A549 (cell line): ENCODE results near the gene FIBIN. TPM values are rescaled to one million over a fixed set of nuclear protein-coding genes. Genes with fewer than 3 reads are reported as not detected.

ENCODE experiments used
- ATAC-seq, 2 experiments: fragments of 200-7000 bp in 1 of 2; fragments of >200 bp in 1 of 2; cut with Nextera tagmentation in 1 of 2; cut with Tn5 transposase in 1 of 2; 3 replicates each; pipeline versions ENCODE4 v1.8.0 to v1.9.1; 2018 to 2020; ENCODE audit warnings: mild to moderate bottlenecking in 1 of 2, moderate library complexity in 1 of 2
- CTCF ChIA-PET: fragments of 300-600 bp; sonication (Branson Sonifier 250); formaldehyde crosslinking; extraction: SDS; loops from one replicate; lab custom pipeline; 2021; ENCODE audit warnings: antibody characterized with exemption, inconsistent platforms; lab: Yijun Ruan, JAX
- POLR2A ChIA-PET: fragments of 350-600 bp; formaldehyde crosslinking; extraction: SDS; loops from one replicate; lab custom pipeline; 2021; ENCODE audit warnings: antibody characterized with exemption, inconsistent platforms; lab: Yijun Ruan, JAX
- DNase-seq, 2 experiments: peaks; one replicate each; pipeline versions ENCODE4 v3.0.0 to v3.0.0-alpha.2; 2011 to 2016; ENCODE audit warnings: low read depth in 1 of 2, low spot score in 1 of 2
- FAIRE-seq: peaks from 2 replicates; lab custom pipeline; 2011; peaks lifted over from hg19 to GRCh38; lab: Jason Lieb, UNC
- H3K27ac ChIP-seq, 2 experiments: fragments of >200 bp; sonication (Bioruptor Twin); formaldehyde crosslinking; 3 replicates each; pipeline ENCODE4 v1.5.1; 2016 to 2017
- H3K4me1 ChIP-seq: fragments of >200 bp; sonication (Bioruptor Twin); formaldehyde crosslinking; 3 replicates; pipeline ENCODE4 v1.6.1; 2016
- H3K4me2 ChIP-seq: fragments of >200 bp; sonication (Bioruptor Twin); formaldehyde crosslinking; 3 replicates; pipeline ENCODE4 v1.6.1; 2016
- H3K4me3 ChIP-seq: fragments of >200 bp; sonication (Bioruptor Twin); formaldehyde crosslinking; 3 replicates; pipeline ENCODE4 v1.5.1; 2016
- H3K9me3 ChIP-seq: fragments of >200 bp; sonication (Bioruptor Twin); formaldehyde crosslinking; 3 replicates; pipeline ENCODE4 v1.6.1; 2016
- BHLHE40 ChIP-seq: IDR thresholded peaks from 2 replicates; pipeline ENCODE4 v1.6.1; 2012; ENCODE audit warnings: low read depth, low read length, inconsistent platforms
- CBX8 ChIP-seq: fragments of 200-600 bp; sonication (generic); IDR thresholded peaks from 2 replicates; pipeline ENCODE4 v1.6.1; 2016
- CEBPB ChIP-seq, 2 experiments: fragments of >200 bp in 1 of 2; sonication (Bioruptor Twin) in 1 of 2; formaldehyde crosslinking in 1 of 2; IDR thresholded peaks; 2 replicates each; pipeline ENCODE4 v1.6.1; 2012 to 2016
- CHD2 ChIP-seq: fragments of 150-350 bp; IDR thresholded peaks from 2 replicates; pipeline ENCODE4 v1.6.1; 2014; ENCODE audit warnings: low read length; ENCODE audit not compliant: partially characterized antibody
- CHD4 ChIP-seq: fragments of 200-600 bp; sonication (generic); IDR thresholded peaks from 2 replicates; pipeline ENCODE4 v1.6.1; 2016; ENCODE audit warnings: antibody characterized with exemption, mild to moderate bottlenecking, borderline replicate concordance
- EHMT2 ChIP-seq: fragments of 200-600 bp; sonication (generic); IDR thresholded peaks from 2 replicates; pipeline ENCODE4 v1.6.1; 2016; ENCODE audit warnings: antibody characterized with exemption, low read depth, mild to moderate bottlenecking, moderate library complexity
- FOSL2 ChIP-seq, 2 experiments: fragments of 450-650 bp in 1 of 2; fragments of >200 bp in 1 of 2; sonication (Bioruptor Twin) in 1 of 2; formaldehyde crosslinking; IDR thresholded peaks; 2 replicates each; pipeline versions ENCODE4 v1.5.0 to v1.6.1; 2016 to 2020; ENCODE audit warnings: mild to moderate bottlenecking in 1 of 2, moderate library complexity in 1 of 2
- HEYL ChIP-seq: fragments of 250-450 bp; sonication (Bioruptor Pico); IDR thresholded peaks from 2 replicates; pipeline ENCODE4 v1.8.0; 2021; ENCODE audit warnings: mild to moderate bottlenecking, moderate library complexity
- HOXA7 ChIP-seq: fragments of 250-450 bp; sonication (Bioruptor Pico); IDR thresholded peaks from 2 replicates; pipeline ENCODE4 v1.5.0; 2020; ENCODE audit warnings: mild to moderate bottlenecking, moderate library complexity
- JUNB ChIP-seq: fragments of >200 bp; sonication (Bioruptor Twin); formaldehyde crosslinking; IDR thresholded peaks from 2 replicates; pipeline ENCODE4 v1.6.1; 2016
- KDM5A ChIP-seq: fragments of 200-600 bp; sonication (generic); IDR thresholded peaks from 2 replicates; pipeline ENCODE4 v1.6.1; 2016; ENCODE audit warnings: antibody characterized with exemption, mild to moderate bottlenecking
- MAFK ChIP-seq: fragments of 450-650 bp; IDR thresholded peaks from 2 replicates; pipeline ENCODE4 v1.6.1; 2014; ENCODE audit not compliant: partially characterized antibody
- NPAS2 ChIP-seq: fragments of 250-450 bp; sonication (Bioruptor Pico); IDR thresholded peaks from 2 replicates; pipeline ENCODE4 v1.8.0; 2022; ENCODE audit warnings: mild to moderate bottlenecking, moderate library complexity, borderline replicate concordance
- NR3C1 ChIP-seq: fragments of >200 bp; sonication (Bioruptor Twin); formaldehyde crosslinking; IDR thresholded peaks from 3 replicates; pipeline ENCODE4 v1.6.1; 2017
- POLR2A ChIP-seq: IDR thresholded peaks from 2 replicates; pipeline ENCODE4 v1.6.1; 2012; ENCODE audit warnings: mild to moderate bottlenecking, low read length
- POLR2AphosphoS2 ChIP-seq: conservative IDR thresholded peaks from 2 replicates; pipeline ENCODE4 v1.6.1; 2012; ENCODE audit warnings: low read length, improper control_type of control experiment, inconsistent platforms
- RAD21 ChIP-seq, 2 experiments: fragments of >200 bp in 1 of 2; sonication (Bioruptor Twin) in 1 of 2; formaldehyde crosslinking in 1 of 2; IDR thresholded peaks in 1 of 2; conservative IDR thresholded peaks in 1 of 2; 2 replicates in 1 of 2; 3 replicates in 1 of 2; pipeline ENCODE4 v1.6.1; 2012 to 2018; ENCODE audit warnings: inconsistent platforms in 1 of 2
- RARB ChIP-seq: fragments of 250-450 bp; sonication (Bioruptor Pico); IDR thresholded peaks from 2 replicates; pipeline ENCODE4 v1.8.0; 2021; ENCODE audit warnings: mild to moderate bottlenecking, moderate library complexity
- RFX5 ChIP-seq: fragments of 450-650 bp; IDR thresholded peaks from 2 replicates; pipeline ENCODE4 v1.7.1; 2014; ENCODE audit warnings: antibody characterized with exemption, mild to moderate bottlenecking, moderate library complexity
- RNF2 ChIP-seq: fragments of 200-600 bp; sonication (generic); IDR thresholded peaks from 2 replicates; pipeline ENCODE4 v1.6.1; 2016; ENCODE audit warnings: low read depth, mild to moderate bottlenecking, antibody characterized with exemption, moderate library complexity, borderline replicate concordance
- TP53 ChIP-seq: fragments of 250-450 bp; sonication (Bioruptor Pico); IDR thresholded peaks from 2 replicates; pipeline ENCODE4 v1.5.0; 2021; ENCODE audit warnings: mild to moderate bottlenecking, moderate library complexity
- ZFP36 ChIP-seq: fragments of 450-650 bp; IDR thresholded peaks from 2 replicates; pipeline ENCODE4 v1.6.1; 2014; ENCODE audit warnings: borderline replicate concordance; ENCODE audit not compliant: partially characterized antibody
- ZNF302 ChIP-seq: fragments of 250-450 bp; sonication (Bioruptor Pico); IDR thresholded peaks from 2 replicates; pipeline ENCODE4 v1.9.0; 2021; ENCODE audit warnings: inconsistent platforms, mild to moderate bottlenecking, moderate library complexity
- ZSCAN20 ChIP-seq: fragments of 250-450 bp; sonication (Bioruptor Pico); IDR thresholded peaks from 2 replicates; pipeline ENCODE4 v1.8.0; 2022; ENCODE audit warnings: mild to moderate bottlenecking, moderate library complexity
- WGBS: methylation state at CpG from one replicate; pipeline ENCODE4 v1.1.6; 2017; ENCODE audit errors: missing lambda C conversion rate; 5-methylcytosine and 5-hydroxymethylcytosine counted together
- polyA plus RNA-seq, 4 experiments: library from polyadenylated mRNA; depleted of rRNA in 3 of 4; stranded (reverse); fragments of >200 nt; fragmentation: RNase III in 1 of 4; extraction: RNeasy Plus Mini Kit Qiagen cat#74134 plus additional on column Dnase treatment in 1 of 4; gene quantifications; 2 replicates in 3 of 4; 3 replicates in 1 of 4; pipeline ENCODE4 v1.2.3, GENCODE V29; 2011 to 2017
- TF ChIP-seq, protein P1 (sequence below): fragments of >200 bp; sonication (Bioruptor Twin); formaldehyde crosslinking; IDR thresholded peaks from 3 replicates; pipeline ENCODE4 v1.5.1; 2016
- TF ChIP-seq, protein P2 (sequence below): fragments of >200 bp; sonication (Bioruptor Twin); formaldehyde crosslinking; IDR thresholded peaks from 3 replicates; pipeline ENCODE4 v1.6.1; 2016
- TF ChIP-seq, protein P3 (sequence below): fragments of 250-450 bp; sonication (Bioruptor Pico); IDR thresholded peaks from 2 replicates; pipeline ENCODE4 v1.5.0; 2021; ENCODE audit warnings: mild to moderate bottlenecking, moderate library complexity, borderline replicate concordance

FIBIN gene
- polyA plus RNA-seq, 2 of the 4 experiments (the other 2 are of a cell fraction): 0.22 TPM; not detected in 1

DNA sequence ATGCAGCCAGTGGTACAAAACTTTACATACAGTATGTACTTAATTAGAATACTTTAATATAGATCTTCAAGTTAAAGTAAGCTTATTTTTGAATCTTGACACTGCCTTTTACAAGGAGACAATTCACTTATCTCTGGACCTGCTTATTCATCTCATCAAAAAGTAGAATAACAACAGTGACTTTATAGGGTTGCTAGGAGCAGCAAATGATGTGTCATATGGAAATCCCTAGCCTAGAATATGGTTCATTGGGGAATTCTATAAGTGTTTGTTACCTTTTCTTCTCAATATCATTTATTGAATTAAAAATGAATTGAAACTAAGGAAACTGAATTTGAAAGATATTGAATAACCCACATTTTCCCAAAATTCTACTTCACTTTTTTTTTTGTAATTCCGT lies 45.0 kb upstream of the FIBIN start:
- Histone ChIP-seq H3K4me2 (no peak overlapping the region), H3K9me3 (no peaks in the 10 kb centered on the region), H3K27ac (no peak overlapping the region), H3K4me3 (no peak overlapping the region), H3K4me1 (no peaks in the 10 kb centered on the region)
- CTCF ChIA-PET: interaction anchor here (0.7 to 1.2 kb wide), 2 partner anchors 45 to 618 kb away, joined by 3 read pairs; partner anchors contain the start of gene FIBIN
- TF ChIP-seq, protein P1, sequence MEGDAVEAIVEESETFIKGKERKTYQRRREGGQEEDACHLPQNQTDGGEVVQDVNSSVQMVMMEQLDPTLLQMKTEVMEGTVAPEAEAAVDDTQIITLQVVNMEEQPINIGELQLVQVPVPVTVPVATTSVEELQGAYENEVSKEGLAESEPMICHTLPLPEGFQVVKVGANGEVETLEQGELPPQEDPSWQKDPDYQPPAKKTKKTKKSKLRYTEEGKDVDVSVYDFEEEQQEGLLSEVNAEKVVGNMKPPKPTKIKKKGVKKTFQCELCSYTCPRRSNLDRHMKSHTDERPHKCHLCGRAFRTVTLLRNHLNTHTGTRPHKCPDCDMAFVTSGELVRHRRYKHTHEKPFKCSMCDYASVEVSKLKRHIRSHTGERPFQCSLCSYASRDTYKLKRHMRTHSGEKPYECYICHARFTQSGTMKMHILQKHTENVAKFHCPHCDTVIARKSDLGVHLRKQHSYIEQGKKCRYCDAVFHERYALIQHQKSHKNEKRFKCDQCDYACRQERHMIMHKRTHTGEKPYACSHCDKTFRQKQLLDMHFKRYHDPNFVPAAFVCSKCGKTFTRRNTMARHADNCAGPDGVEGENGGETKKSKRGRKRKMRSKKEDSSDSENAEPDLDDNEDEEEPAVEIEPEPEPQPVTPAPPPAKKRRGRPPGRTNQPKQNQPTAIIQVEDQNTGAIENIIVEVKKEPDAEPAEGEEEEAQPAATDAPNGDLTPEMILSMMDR: no peak
- TF ChIP-seq ZSCAN20 (CRISPR knock-in tag) (no peak), POLR2A (no peak), HEYL (CRISPR knock-in tag) (no peak), EHMT2 (no peak), RNF2 (no peak), JUNB (no peak), NR3C1 (no peak), POLR2AphosphoS2 (no peak), FOSL2 (IDR thresholded peaks at IDR 0.05) (no peak), FOSL2 (CRISPR knock-in tag; IDR thresholded peaks at IDR 0.05) (no peak), CEBPB (IDR thresholded peaks at IDR 0.05) (no peak), RFX5 (no peak), ZNF302 (CRISPR knock-in tag) (no peak), MAFK (no peak), KDM5A (no peak)
- TF ChIP-seq, protein P2, sequence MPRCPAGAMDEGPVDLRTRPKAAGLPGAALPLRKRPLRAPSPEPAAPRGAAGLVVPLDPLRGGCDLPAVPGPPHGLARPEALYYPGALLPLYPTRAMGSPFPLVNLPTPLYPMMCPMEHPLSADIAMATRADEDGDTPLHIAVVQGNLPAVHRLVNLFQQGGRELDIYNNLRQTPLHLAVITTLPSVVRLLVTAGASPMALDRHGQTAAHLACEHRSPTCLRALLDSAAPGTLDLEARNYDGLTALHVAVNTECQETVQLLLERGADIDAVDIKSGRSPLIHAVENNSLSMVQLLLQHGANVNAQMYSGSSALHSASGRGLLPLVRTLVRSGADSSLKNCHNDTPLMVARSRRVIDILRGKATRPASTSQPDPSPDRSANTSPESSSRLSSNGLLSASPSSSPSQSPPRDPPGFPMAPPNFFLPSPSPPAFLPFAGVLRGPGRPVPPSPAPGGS: no peak
- TF ChIP-seq, protein P3, sequence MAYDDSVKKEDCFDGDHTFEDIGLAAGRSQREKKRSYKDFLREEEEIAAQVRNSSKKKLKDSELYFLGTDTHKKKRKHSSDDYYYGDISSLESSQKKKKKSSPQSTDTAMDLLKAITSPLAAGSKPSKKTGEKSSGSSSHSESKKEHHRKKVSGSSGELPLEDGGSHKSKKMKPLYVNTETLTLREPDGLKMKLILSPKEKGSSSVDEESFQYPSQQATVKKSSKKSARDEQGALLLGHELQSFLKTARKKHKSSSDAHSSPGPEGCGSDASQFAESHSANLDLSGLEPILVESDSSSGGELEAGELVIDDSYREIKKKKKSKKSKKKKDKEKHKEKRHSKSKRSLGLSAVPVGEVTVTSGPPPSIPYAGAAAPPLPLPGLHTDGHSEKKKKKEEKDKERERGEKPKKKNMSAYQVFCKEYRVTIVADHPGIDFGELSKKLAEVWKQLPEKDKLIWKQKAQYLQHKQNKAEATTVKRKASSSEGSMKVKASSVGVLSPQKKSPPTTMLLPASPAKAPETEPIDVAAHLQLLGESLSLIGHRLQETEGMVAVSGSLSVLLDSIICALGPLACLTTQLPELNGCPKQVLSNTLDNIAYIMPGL (CRISPR knock-in tag): no peak
- no peak for DNase-seq
- ATAC-seq: no peak
- POLR2A ChIA-PET: no interaction called here
- no peak for FAIRE-seq
- 5% methylated on average over 1 of the region's 1 CpG for WGBS

DNA sequence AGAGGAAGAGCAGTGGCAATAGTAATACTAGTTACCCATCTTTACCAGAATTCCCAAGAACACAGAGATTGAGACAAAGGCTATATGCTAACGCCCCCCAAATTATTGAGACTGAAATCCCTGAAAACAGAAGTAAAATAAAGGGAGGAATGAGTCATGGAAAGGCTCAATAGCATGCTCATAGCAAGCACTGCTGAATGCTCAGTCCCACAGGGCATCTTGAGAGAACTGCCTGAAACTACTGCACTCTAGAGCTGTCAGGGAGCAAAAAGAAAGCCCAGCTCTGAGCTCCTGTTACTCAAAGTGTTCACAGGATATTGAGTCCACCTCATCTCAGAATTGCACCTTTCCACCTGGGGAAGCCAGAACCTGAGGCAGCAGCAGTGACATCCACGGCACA lies 44.1 kb upstream of the FIBIN start:
- Histone ChIP-seq H3K9me3 (no peaks in the 10 kb centered on the region), H3K4me2 (no peak overlapping the region), H3K4me1 (no peaks in the 10 kb centered on the region)
- FAIRE-seq: no peak
- WGBS: 0% methylated on average over 2 of the region's 2 CpGs
- CTCF ChIA-PET: no interaction called here
- no peak for DNase-seq
- TF ChIP-seq NR3C1 (no peak), CHD4 (no peak), BHLHE40 (no peak), NPAS2 (no peak), RAD21 (conservative IDR thresholded peaks at IDR 0.05 in 1 of 2, IDR thresholded peaks at IDR 0.05 in 1 of 2) (no peak), EHMT2 (no peak), CHD2 (no peak), ZFP36 (no peak), RARB (CRISPR knock-in tag) (no peak), HOXA7 (CRISPR knock-in tag) (no peak), POLR2AphosphoS2 (no peak), TP53 (CRISPR knock-in tag) (no peak), FOSL2 (IDR thresholded peaks at IDR 0.05) (no peak), FOSL2 (CRISPR knock-in tag; IDR thresholded peaks at IDR 0.05) (no peak), CBX8 (no peak), RNF2 (no peak)
- TF ChIP-seq, protein P3 (CRISPR knock-in tag): no peak
- TF ChIP-seq, all 56 proteins: peak for 0
- Histone ChIP-seq H3K4me3 (no peak overlapping the region), H3K27ac (no peak overlapping the region)
- ATAC-seq: no peak
- POLR2A ChIA-PET: no interaction called here
